ENCODE results near the gene ZNF628. TPM values are rescaled to one million over a fixed set of nuclear protein-coding genes. Genes with fewer than 3 reads are reported as not detected.
"Not testable (repeated sequence)": the region's sequence is repeated elsewhere in the genome, so short reads cannot be mapped to it uniquely, and the experiment has no call there.

The ZNF628 gene
- total RNA-seq, 1 donor from 2014 or later = 10.1 TPM

DNA sequence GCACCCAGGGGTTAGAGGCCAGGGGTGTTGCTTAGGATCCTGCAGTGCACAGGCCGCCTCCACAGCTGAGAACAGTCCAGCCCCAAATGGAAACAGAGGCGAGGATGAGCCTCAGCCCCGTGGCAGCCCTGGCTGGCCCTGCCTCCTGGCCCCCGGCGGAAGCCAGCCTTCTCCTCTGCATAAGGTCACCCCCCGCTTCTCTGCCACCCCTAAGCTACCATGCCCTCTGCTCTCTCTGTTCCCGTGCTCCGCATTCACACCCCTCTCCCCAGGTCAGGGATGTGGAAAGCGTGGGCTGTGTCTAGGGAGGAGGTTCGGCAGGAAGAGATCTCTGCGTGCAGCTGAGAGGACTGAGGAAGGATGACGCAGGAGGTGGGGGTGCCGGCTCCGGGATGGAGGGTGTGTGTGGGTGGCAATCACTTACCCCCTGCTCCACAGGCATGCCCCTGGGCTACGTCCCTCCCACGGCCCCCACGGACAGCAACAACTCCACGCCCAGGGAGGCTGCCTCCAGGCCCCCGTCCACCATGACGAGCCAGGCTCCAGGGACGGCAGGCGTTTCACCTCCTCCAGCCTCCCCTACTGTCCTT is 17.9 kb downstream of the ZNF628 start:
- DNase-seq (ENCODE audit: extremely low read depth, low read depth, low spot score) = no peak

DNA sequence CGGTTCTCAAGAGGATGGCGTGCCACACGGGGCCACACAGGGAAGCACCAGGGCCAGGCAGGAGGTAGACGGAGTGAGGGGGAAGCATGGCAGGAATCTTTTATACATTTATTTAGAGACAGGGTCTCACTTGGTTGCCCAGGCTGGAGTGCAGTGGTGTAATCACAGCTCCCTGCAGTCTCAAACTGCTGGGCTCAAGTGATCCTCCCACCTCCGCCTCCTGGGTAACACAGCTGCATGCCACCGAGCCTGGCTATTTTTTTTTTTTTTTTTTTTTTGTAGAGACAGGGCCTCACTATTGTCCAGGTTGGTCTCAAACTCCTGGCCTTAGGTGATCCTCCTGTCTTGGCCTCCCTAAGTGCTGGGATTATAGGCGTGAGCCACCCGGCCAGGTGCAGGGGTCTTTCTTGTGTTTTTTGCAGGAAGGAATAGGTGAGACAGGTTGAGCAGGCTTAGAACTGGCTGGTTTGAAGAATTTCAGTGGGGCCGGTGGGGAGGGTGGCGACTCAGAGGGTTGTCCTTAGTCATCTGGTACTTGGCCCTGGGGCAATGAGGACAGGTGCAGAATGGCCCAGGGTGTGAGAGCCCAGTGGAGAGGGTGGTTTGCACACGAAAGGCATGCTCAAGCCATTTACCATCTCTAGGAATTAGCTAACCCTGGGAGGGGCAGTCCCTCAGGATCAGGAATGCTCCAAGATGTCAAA is 19.4 kb downstream of the ZNF628 start:
- DNase-seq (ENCODE audit: extremely low read depth, low read depth, low spot score) = no peak

DNA sequence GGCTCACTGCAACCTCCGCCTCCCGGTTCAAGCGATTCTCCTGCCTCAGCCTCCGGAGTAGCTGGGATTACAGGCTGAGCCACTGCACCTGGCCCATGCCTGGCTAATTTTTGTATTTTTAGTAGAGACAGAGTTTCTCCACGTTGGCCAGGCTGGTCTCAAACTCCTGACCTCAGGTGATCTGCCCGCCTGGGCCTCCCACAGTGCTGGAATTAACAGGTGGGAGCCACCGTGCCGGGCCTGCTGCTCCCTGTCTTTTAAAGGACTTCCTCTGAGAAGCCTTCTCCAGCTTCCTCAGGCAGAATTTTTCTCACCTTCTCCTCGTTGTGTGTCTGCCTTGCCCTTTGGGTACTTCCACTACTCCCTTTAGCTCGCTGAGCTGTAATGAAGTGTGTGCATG is 20.4 kb downstream of the ZNF628 start:
- DNase-seq (ENCODE audit: extremely low read depth, low read depth, low spot score) = not testable (repeated sequence)

DNA sequence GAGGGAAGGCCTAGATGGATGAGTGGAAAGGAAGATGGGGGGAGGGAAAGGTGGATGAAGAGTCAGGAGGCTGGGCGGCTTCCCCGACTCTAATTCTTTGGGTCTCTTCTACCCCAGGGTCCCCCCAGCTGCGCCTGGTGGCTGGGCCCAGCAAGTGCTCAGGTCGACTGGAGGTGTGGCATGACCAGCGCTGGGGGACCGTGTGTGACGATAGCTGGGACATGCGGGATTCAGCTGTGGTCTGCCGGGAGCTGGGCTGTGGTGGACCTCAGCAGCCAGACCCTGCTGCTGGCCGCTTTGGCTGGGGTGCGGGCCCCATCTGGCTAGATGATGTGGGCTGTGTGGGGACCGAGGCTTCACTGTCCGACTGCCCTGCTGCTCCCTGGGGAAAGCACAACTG is 21.3 kb downstream of the ZNF628 start:
- no peak for DNase-seq (ENCODE audit: extremely low read depth, low read depth, low spot score)

DNA sequence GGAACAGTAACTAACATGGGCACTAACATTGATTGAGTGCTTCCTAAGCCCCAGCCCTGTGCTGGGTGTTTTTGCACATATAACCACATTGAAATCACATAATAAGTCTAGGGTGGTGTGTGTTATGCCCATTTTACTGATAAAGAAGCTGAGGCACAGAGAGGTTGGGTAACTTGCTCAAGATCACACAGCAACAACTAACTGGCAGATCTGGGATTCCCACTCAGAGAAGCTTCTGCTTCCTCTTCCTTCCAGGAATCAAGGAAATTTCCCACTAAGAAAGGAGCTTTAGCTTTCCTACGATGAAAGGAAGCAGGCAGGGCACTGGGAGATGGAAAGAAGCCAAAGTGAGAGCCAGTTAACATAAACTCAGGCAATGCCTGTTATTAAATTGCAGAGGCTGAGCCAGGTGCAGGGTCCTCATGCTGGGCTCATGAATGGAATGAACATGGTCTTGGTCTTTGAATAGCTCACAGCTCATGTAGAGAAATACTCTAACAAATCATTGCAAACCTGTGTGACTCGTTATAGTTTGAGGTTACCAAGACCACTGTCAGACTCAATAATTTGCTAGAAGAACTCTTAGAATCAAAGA is 21.9 kb downstream of the ZNF628 start:
- DNase-seq (ENCODE audit: extremely low read depth, low read depth, low spot score) = no peak

DNA sequence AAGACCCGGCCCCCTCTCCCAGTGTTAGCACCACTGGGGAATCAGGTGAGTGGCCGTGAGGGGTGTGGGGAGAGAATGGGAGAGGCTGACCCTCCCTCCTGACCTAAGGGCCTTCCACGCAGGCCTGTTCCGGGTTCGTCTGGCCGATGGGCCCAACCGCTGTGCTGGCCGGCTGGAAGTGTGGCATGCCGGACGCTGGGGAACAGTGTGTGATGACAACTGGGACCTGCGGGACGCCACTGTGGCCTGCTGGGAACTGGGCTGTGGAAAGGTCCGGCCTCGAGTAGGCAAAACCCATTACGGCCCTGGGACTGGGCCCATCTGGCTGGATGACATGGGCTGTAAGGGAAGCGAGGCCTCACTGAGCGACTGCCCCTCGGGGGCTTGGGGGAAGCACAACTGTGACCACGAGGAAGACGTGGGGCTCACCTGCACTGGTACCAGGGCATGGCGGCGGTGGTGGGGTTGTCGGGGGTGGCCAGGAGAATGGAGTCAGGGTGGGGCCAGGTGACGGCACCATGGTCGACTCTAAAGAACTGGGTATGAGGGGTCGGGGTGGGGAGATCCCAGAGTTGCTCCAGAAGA is 24.0 kb downstream of the ZNF628 start:
- DNase-seq (ENCODE audit: extremely low read depth, low read depth, low spot score) = no peak

DNA sequence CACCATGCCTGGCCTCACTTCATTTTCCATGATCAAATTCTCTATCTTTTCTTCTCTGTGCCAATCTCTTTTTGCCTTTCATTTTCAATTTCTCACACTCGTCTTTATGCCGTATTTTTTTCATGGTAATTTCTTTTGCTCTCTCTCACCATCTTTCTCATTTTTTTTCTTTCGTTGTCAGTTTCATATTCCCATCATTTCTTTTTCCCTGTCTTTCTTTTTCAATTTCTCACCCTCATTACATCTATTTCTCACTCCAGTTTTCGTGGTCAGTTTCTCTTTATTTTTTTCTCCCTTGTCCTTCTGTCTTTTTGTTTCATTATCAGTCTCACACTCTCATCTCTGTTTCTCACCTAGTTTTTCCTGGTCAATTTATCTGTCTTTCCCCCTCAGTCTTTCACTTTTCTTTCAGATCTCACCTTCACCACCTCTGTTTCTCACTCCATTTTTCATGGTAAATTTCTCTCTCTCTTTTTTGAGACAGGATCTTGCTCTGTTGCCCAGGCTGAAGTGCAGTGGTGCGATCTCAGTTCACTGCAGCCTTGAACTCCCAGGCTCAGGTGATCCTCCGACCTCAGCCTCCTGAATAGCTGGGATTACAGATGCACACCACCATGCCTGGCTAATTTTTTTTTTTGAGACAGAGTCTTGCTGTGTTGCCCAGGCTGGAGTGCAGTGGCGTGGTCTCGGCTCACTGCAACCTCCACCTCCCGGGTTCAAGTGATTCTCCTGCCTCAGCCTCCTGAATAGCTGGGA is 26.0 kb downstream of the ZNF628 start:
- no peak for DNase-seq (ENCODE audit: extremely low read depth, low read depth, low spot score)

DNA sequence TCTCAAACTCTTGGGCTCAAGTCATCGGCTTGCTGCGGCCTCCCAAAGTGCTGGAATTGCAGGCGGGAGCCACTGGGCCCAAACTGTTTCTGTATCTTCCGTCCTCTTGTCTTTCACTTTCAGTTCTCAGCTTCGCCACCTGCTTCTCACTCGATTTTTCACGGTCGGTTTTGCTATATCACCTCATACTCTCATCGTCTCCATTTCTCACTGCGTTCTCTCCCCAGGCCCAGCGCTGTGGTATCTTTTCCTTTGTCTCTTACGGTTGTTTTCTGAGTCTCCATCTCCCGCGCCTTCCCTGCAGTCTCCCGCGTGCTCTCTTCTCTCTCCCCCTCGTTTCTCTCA is 26.7 kb downstream of the ZNF628 start:
- no peak for DNase-seq (ENCODE audit: extremely low read depth, low read depth, low spot score)

DNA sequence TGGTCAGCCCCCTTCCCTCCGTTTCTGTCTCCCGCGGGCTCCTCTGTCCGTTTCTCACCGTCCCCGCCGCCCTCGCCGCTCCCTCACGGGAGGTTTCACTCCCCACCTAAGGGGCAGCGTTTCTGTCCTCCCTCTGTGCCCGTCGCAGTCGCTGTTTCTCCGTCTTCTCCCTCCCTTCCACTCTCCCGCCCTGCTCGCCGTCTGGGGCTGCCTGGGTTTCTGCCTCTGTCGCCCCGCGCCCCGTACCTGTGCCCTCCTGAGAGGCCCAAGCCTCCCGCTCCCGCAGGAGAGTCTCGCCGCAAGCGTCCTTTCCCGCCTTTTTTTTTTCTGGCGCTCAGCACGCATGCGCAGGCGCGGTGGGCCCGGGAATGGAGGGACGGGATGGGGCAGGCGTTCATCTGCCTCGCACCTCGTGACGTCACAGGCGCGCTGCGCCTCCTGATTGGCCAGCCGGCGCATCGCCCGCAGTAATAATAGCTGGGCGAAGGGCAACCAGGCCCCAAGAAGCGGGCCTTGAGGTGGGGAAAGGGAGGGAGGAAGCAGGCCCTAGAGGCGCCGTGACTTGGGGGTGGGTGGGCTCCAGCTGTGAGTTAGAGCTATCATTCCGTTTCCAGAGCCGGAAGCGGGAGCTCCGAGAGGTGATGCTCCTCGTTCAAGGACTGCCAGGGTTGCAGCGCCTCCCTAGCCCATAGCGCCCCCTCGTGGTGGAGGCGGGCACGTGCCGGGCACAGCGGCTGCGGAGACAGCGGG is 27.3 kb downstream of the ZNF628 start:
- peak; percentile 68 for DNase-seq (ENCODE audit: extremely low read depth, low read depth, low spot score)

DNA sequence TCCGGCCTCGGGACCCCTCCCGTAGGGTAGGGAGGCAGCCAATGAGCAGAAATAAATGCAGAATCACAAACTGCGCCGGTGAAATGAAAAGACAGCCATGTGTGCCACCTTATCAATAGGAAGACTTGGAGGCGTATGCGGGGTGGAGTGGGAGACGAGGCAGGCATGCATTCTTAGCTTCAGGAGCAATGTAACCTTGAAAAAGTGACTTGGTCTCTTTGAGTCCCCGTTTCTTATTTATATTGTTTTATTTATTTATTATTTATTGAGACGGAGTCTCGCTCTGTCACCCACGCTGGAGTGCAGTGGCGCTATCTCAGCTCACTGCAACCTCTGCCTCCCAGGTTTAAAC is 27.8 kb downstream of the ZNF628 start:
- DNase-seq (ENCODE audit: extremely low read depth, low read depth, low spot score) = no peak

DNA sequence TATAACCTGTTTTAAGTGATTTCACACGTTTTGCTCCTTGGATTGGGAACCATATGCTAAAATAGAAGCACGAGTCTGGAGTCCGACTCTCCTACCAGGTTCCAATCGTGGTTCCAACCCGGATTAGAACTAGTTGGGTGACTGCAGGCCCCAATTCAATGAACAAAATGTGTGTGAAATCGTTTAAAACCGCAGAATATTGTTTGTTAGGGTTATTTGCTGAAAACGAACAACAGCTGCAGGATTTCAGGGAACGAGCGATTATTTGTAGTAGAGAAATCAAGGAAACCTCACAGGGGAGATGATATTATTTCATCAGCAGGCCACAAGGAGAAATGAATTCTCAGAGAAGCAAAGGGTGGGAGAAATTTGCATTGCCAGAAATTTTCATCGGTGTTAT is 28.6 kb downstream of the ZNF628 start:
- no peak for DNase-seq (ENCODE audit: extremely low read depth, low read depth, low spot score)

DNA sequence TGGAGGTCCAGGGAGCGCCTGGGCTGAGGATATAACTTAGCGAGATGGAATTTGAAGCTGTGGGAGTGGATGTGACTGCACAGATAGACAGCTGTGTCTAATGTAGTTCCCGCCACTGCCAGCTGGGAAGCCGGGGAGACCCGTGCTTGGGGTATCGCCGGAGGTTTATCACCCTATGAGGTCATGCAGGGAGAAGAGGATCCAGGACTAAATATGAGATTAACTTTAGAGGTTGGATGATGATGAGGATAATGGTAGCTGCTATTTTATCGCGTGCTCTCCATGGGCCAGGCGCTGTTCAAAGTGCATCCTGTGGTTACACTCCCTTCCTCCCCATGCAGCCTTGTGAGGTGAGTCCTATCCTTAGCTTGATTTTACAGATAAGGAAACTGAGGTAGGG is 31.7 kb downstream of the ZNF628 start:
- DNase-seq (ENCODE audit: extremely low read depth, low read depth, low spot score) = no peak

DNA sequence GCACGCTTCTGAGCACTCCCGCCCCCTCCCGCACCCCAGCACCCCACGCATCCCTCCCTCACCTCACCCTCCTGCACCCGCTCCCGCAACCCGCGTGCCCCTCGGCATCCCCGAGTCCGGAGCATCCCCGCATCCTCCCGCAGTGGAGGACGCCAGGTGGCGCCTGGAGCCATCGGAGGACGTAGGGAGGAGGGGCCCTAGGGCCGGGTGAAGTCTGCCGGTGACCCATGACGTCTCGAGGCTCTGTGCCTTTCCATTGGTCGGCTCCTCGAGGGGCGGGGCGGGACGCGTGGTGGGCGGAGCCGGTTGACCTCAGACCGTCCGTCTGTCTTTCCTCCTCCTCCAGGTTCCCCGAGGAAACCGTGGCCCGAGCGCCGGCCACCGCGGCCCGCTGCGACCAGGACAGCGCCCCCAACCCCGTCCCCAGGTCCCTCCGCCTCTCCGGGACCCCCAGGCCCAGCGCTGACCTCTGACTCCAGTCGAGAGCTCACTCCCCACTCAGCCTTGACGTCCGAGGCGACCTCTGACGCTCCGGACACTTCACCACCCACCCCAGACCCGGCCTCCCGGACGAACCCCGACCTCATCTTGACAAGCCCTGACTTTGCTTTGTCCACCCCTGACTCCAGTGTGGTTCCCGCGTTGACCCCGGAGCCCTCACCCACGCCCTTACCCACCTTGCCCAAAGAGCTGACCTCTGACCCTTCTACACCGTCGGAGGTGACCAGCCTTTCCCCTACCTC is 40.6 kb downstream of the ZNF628 start:
- peak; percentile 29 for DNase-seq (ENCODE audit: extremely low read depth, low read depth, low spot score)

DNA sequence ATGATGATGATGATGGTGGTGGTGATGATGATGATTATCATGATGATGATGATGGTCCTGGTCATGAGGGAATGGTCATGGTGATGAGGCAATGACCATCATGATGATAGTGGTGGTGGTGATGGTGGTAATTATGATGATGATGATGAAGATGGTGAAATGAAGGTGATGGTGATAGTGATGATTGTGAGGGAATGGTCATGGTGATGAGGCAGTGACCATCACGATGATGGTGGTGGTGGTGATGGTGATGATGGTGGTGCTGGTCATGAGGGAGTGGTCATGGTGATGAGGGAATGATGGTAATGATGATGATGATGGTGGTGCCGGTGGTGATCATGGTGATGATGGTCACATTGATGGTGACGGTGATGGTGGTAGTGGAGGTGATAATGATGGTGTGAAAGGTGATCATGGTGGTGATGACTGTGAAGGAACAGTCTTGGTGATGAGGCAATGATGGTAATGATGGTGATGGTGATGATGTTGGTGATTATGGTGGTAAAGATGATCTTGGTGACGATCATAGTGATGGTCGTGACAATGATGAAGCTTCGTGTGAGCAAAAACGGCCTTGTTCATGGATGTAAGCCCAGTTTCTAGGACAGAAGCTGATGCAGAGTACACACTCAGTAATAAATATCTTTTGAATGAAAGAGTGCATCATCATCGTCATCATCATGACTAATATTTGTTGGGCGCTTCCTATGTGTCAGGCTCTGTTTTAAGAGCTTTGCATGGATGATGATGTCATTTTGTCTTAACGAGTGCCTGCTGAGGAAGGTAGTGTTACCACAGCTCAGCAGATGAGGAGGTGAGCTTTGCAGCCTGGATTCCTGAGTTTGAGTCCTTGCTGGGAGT is 43.3 kb downstream of the ZNF628 start:
- no peak for DNase-seq (ENCODE audit: extremely low read depth, low read depth, low spot score)

DNA sequence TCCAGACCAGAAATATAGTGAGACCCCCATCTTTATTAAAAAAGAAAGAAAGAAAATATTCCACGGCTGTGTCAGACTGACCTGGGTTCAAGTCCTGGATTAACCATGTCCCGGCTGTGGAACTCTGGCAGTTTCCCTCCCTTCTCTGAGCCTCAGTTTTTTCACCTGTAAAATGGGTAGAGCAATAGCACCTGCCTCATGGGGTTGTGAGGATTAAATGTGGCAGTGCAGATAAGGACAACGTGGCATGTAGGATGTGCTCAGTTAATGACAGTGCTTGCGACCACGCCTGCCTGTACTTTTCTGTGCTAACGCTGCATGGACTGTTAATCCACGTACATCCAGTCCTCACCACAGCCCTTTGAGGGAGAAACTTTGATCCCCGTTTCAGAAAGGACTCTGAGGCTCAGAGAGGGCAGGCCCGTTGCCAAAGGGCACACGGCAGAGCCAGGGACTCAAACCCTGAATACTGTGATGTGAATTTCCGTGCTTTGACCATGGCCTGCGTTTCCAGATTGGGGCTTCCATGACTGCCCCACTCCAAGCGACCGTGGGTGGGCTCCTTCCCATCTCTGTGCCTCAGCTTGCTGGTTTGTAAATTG is 44.4 kb downstream of the ZNF628 start:
- no peak for DNase-seq (ENCODE audit: extremely low read depth, low read depth, low spot score)

DNA sequence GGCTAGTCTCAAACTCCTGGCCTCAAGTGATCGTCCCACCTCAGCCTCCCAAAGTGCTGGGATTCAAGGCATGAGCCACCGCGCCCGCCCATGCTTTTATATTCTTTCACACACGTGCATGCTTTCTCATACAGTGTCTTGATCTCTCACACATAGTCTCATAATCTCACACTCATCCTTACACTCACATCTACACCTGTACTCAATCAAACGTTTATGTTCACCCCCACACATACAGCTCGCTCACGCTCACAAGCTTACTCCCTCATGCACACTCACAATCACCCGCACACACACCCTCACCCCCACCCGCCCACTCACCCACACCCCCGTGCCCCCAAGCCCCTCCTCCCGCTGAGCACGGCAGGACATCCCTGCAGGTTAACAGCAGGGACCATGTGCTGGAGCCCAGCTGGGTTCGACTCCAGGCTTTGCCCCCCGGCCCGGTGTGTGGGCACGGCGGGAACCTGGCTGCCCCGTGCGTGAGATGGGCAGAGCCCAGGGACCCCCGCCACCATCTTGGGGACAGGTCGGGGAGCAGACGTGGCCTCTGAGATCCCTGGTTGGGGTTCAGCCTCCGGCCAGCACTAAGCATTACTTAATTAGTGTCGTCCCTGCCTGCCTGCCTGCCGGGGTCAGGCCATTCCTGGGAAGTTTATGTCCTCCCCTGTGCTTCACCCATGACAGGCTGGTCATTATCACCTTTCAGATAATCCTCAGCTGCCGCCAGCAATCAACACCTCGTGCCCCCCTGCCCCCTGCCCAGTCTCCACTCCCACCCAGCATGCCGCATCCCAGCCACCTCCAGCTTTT is 49.1 kb downstream of the ZNF628 start:
- no peak for DNase-seq (ENCODE audit: extremely low read depth, low read depth, low spot score)

DNA sequence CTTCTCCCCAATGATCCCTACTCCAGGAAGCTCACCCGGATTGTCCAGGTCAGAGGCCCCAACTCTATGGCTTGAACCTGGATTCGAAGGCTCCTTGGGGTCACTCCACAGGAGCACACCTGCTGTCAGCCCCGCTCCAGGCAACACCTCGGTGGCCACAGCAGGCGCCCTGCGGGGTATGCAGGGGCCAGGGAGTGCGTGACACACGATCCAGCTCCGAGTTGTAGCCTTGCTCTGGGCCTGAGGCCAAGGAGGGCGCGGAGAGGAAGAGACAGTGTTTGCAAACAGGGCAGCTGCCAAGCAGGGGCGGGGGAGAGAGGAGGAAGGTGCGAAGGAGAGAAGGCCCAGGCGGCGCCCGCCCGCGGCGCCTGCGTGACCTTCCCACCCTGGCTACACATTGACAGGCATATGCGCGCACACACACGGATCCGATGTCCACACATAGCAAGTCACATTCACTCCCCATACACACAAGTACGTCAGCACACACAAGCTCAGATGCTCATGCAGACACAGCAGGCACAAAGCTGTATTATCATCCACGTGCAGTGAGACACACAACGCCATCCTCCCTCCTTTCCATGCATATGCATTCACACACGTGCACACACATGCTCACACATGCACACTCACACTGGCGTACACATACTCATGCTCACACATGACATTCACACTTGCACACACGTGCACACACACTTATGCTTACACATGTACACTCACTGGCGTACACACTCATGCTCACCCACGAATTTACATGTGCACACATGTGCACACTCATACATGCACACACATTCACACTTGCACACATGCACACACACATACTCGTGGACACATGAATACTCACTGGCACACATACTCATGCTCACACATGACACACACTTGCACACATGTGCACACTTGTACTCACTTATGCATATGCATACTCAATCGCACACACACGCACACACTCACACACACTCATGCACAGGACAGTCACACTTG is 50.1 kb downstream of the ZNF628 start:
- no peak for DNase-seq (ENCODE audit: extremely low read depth, low read depth, low spot score)

Measured in glomerular endothelial cell (primary cell).